IPS-15b (cell line): ENCODE data around the gene QRFP.

Experiments
- H3K27me3 ChIP-seq: one replicate; pipeline ENCODE4 v1.6.1; 2013; ENCODE audit warnings: low read length; ENCODE audit not compliant: control insufficient read depth, insufficient read depth
- H3K36me3 ChIP-seq: one replicate; pipeline ENCODE4 v1.6.1; 2013; ENCODE audit warnings: low read length; ENCODE audit not compliant: control insufficient read depth, insufficient read depth
- H3K4me1 ChIP-seq: one replicate; pipeline ENCODE4 v1.6.1; 2013; ENCODE audit warnings: mild to moderate bottlenecking, low read length; ENCODE audit not compliant: control insufficient read depth, insufficient read depth
- H3K4me3 ChIP-seq: one replicate; pipeline ENCODE4 v1.5.1; 2013; ENCODE audit warnings: low read depth, low read length
- H3K9ac ChIP-seq: one replicate; pipeline ENCODE4 v1.6.1; 2013; ENCODE audit warnings: low read depth, mild to moderate bottlenecking, low read length
- H3K9me3 ChIP-seq: one replicate; pipeline ENCODE4 v1.6.1; 2013; ENCODE audit warnings: mild to moderate bottlenecking, low read length; ENCODE audit not compliant: control insufficient read depth, insufficient read depth

QRFP gene

DNA sequence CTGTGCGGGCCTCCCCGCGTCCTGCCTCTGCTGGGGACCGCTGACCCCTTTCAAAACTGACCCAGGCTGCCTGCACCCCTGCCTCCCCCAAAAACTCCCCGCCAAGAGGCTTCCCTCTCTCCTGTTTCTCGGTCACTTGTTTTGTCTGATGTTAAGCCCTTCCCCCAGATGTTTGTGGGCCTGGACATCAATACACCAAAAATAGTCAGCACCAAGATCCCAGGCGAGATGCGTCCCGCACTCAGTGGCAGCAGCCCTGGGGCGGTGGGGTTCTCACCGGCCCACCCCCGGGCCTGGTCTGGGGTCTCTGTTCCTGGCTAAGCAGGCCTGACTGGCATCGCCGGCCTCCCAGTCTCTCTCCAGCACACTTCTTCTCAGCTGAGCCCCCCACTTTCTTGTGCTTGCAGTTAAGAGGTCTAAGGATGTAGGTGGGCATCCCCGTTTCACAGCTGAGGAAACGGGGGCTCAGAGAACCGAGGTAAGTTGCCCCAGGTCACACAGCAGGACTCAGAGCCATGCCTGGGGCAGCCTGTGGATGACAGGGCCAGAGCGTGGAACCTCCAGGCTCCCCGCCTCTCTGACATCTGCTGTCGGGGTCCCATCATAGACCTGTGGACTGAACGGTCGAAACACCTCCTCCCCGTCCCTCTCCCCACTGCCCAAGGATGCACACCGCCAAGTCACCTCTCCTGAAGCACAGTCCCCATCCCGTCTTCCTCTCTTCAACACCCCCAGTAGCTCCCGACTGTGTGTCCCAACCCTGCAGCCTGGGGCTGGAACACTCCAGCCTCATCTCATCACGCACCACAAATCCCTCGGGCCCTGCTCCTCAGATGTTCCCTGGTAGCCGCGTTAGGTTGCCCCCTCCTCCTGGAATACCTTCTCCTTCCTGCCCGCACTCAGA, 25.6 kb upstream of the QRFP start:
- Histone ChIP-seq H3K27me3 (no peaks in the 10 kb centered on the region), H3K9me3 (no peaks in the 10 kb centered on the region), H3K36me3 (no peaks in the 10 kb centered on the region), H3K4me1 (no peaks in the 10 kb centered on the region), H3K4me3 (no peak overlapping the region), H3K9ac (no peak overlapping the region)

GRCh38 chr9:130921300-130921988, 24.8 kb upstream of the QRFP start:
- H3K9me3 ChIP-seq, result no peaks in the 10 kb centered on the region
- no peak overlapping the region for H3K4me3 ChIP-seq
- H3K36me3 ChIP-seq, result no peaks in the 10 kb centered on the region
- no peaks in the 10 kb centered on the region for H3K4me1 ChIP-seq
- H3K9ac ChIP-seq, result no peak overlapping the region
- H3K27me3 ChIP-seq, result no peaks in the 10 kb centered on the region

DNA sequence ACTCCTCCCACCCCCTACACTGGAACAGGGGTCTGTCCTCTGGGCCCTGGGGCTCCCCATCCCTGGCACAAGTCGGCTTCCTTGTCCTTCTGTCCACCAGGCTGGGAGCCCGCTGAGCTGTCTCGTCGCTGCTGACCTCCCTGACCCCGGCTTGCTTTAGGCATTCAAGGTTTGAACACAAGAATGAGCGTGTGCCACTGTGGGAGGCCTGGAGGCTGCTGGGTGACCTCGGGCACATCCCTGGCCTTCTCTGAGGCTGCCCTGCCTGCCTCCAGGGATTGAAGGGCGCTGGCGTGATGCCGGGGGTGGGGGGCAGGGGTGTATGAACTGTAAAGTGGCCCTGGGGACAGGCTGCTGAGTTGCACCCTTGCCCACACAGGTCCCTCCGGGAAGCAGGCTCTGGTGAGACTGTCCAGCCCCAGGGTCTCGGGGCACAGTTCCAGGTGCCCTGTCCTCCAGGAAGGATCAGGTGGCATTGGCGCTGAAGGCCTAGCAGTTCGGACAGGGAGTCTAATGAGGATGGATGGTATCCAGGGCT, 24.2 kb upstream of the QRFP start:
- Histone ChIP-seq H3K9me3 (no peaks in the 10 kb centered on the region), H3K4me3 (no peak overlapping the region), H3K27me3 (no peaks in the 10 kb centered on the region), H3K36me3 (no peaks in the 10 kb centered on the region), H3K9ac (no peak overlapping the region), H3K4me1 (no peaks in the 10 kb centered on the region)

GRCh38 chr9:130920233-130920632, 23.6 kb upstream of the QRFP start:
- no peaks in the 10 kb centered on the region for H3K4me1 ChIP-seq
- H3K4me3 ChIP-seq, result no peak overlapping the region
- no peaks in the 10 kb centered on the region for H3K36me3 ChIP-seq
- H3K9ac ChIP-seq, result no peak overlapping the region
- H3K9me3 ChIP-seq, result no peaks in the 10 kb centered on the region
- H3K27me3 ChIP-seq, result no peaks in the 10 kb centered on the region

- Histone ChIP-seq H3K27me3 (no peaks in the 10 kb centered on the region), H3K36me3 (no peaks in the 10 kb centered on the region), H3K4me3 (no peak overlapping the region), H3K4me1 (no peaks in the 10 kb centered on the region), H3K9me3 (no peaks in the 10 kb centered on the region), H3K9ac (no peak overlapping the region)
Measured at GRCh38 chr9:130919559-130920145, 23.0 kb upstream of the QRFP start.

DNA sequence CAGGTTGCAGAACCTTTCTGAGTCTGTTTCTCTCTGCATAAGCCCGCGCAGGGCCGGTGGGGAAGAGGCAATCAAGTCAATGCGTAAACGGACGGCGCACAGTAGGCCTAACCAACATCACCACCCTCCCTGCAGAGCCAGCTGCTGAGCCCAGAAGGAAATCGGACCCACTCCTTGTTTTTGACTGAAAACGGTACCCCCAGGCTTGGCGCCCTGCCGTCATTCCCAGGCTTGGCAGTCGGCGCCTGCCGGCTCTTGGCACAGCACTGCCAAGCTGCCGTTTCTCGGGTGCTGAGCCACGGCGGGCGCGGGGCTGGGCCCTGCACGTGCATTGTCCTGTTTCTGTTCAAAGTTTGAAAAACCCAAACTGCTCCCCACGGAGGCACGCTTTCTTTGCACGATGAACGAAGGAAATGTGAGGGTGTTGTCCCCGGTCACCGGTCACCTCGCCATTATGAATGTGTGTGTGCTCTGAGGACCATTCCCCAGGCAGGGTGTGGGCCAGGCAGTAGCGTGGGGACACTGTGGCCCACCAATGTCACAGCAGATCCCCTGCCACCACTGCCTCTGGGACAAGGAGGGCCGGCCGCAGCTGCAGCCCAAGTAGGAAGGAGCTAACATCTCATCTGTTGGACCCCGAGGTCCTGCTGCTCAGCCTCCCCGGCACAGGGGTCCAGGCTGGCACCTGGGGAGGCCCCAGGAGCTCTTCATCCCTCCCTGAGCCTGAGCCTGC, 22.4 kb upstream of the QRFP start:
- no peaks in the 10 kb centered on the region for H3K27me3 ChIP-seq
- no peaks in the 10 kb centered on the region for H3K36me3 ChIP-seq
- no peak overlapping the region for H3K4me3 ChIP-seq
- H3K9ac ChIP-seq, result no peak overlapping the region
- no peaks in the 10 kb centered on the region for H3K4me1 ChIP-seq
- H3K9me3 ChIP-seq, result no peaks in the 10 kb centered on the region

DNA sequence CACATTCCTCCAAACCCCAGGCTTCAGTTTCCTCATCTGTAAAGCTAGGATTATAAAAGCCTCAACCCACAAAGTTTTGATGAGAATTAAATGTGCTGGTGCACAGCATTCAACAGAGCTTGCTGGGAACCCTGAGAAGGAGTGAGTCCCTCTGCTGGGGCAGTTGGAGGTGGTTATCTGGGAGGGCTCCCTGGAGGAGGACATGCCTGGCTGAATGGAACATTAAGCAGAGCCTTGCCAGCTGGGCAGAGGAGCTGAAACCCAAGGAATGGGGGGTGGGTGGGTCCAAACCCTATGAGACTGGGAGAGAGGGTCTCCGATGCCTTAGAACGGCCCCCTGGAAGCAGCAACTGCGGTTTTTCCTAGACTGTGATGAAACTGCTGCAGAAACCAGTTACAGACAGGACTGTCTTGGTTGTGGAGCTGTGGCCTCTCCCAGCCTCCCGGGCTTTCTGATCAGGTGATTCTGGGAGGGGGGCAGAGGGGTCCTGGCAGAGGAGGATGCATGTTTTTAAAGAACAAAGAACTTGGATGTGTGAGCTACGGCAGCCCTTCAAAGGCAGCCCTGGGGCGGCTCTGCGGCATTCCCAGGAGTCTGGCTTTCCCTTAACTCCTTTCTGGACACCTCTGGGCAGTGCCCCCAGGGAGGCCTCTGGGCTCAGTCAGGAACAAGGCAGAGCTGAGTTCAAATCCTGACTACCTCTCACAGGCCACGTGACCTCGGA, 21.7 kb upstream of the QRFP start:
- H3K36me3 ChIP-seq, result no peaks in the 10 kb centered on the region
- no peaks in the 10 kb centered on the region for H3K9me3 ChIP-seq
- H3K4me1 ChIP-seq, result peaks cover 2% of the 10 kb centered on the region
- no peak overlapping the region for H3K4me3 ChIP-seq
- H3K9ac ChIP-seq, result no peak overlapping the region
- H3K27me3 ChIP-seq, result no peaks in the 10 kb centered on the region

- no peak overlapping the region for H3K4me3 ChIP-seq
- peaks cover 2% of the 10 kb centered on the region for H3K4me1 ChIP-seq
Measured at GRCh38 chr9:130917168-130917960, 20.8 kb upstream of the QRFP start.

GRCh38 chr9:130915096-130915447, 18.5 kb upstream of the QRFP start:
- H3K4me1 ChIP-seq, result peaks cover 2% of the 10 kb centered on the region
- H3K9ac ChIP-seq, result no peak overlapping the region
- no peaks in the 10 kb centered on the region for H3K9me3 ChIP-seq
- no peak overlapping the region for H3K4me3 ChIP-seq
- H3K27me3 ChIP-seq, result no peaks in the 10 kb centered on the region
- no peaks in the 10 kb centered on the region for H3K36me3 ChIP-seq

More at GRCh38 chr9:130917168-130917960, 20.8 kb upstream of the QRFP start:
- no peaks in the 10 kb centered on the region for H3K36me3 ChIP-seq
- no peaks in the 10 kb centered on the region for H3K9me3 ChIP-seq
- no peak overlapping the region for H3K9ac ChIP-seq
- H3K27me3 ChIP-seq, result no peaks in the 10 kb centered on the region

DNA sequence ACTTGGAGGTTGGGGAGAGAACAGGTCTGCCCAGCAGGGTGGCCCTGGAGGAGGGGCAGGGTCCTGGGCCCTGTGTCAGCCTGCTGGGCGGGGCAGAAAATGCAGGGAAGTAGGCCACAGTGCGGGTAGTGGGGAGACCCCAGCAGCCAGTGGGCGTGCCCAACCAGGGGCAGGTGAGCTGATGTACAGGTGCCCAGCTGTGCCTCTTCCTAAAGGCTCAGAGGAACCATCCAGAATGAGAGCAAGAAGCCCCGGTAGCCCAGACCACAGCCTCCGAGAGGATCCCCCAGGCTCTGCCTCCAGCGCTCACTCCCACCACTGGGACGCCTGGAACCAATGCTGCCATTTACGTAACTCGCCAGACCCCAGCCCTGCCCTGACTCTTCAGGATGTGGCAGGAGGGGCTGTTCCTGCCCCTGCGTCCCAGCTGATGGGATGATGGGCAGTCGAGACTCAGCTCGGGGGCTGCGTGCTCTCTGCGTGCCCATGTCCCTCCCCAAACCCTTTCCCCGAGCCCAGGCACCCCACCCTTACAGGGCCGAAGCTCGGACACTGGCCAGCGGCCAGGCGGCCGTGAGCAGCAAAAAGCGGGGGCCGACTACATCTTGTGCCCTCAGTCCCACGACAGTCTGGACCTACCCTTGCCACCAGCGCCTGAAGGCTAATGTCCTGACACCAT, 17.9 kb upstream of the QRFP start:
- Histone ChIP-seq H3K4me1 (peaks cover 2% of the 10 kb centered on the region), H3K4me3 (no peak overlapping the region), H3K27me3 (no peaks in the 10 kb centered on the region), H3K36me3 (no peaks in the 10 kb centered on the region), H3K9me3 (no peaks in the 10 kb centered on the region), H3K9ac (no peak overlapping the region)
